Astrocyte of the cerebellum (primary cell): ENCODE measurements around the gene PPM1H.
A peak's percentile ranks its signal among the peaks of the same experiment; 100 is the strongest.

Experiments
- DNase-seq: peaks from one replicate; pipeline ENCODE4 v3.0.0-alpha.2; 2011; ENCODE audit warnings: low read depth
- H3K4me3 ChIP-seq: 2 replicates; pipeline ENCODE4 v1.5.1; 2011; ENCODE audit warnings: mild to moderate bottlenecking, low read depth, low read length, moderate library complexity
- CTCF ChIP-seq: IDR thresholded peaks from 2 replicates; pipeline ENCODE4 v1.5.1; 2012; ENCODE audit warnings: low read length, low read depth, moderate library complexity, mild to moderate bottlenecking; ENCODE audit errors: missing control alignments
- in situ Hi-C: cut with HindIII; loops from 2 replicates; pipeline ENCODE4 v1.10.0; 2017; ENCODE audit warnings: low sequenced_read_pairs

Gene PPM1H

GRCh38 chr12:62692884-62693283 lies 242.1 kb downstream of the PPM1H start:
- no peak overlapping the region for H3K4me3 ChIP-seq
- in situ Hi-C loops = no loop called here
- TF ChIP-seq CTCF = no peak
- DNase-seq = peak; percentile 83

- no peak for DNase-seq
- no peak for TF ChIP-seq CTCF
- in situ Hi-C loops = no loop called here
- H3K4me3 ChIP-seq = no peak overlapping the region
Observed at GRCh38 chr12:62691309-62691708, 243.6 kb downstream of the PPM1H start.

- no peak overlapping the region for H3K4me3 ChIP-seq
- in situ Hi-C loops = no loop called here
- no peak for DNase-seq
- TF ChIP-seq CTCF = no peak
Observed at GRCh38 chr12:62689042-62689839, 245.7 kb downstream of the PPM1H start.

- H3K4me3 ChIP-seq = no peak overlapping the region
- no peak for DNase-seq
- in situ Hi-C loops = no loop called here
Observed at GRCh38 chr12:62686938-62687337, 248.0 kb downstream of the PPM1H start.

GRCh38 chr12:62684570-62685295 lies 250.2 kb downstream of the PPM1H start:
- in situ Hi-C loops = no loop called here
- H3K4me3 ChIP-seq = no peak overlapping the region
- DNase-seq = no peak
- TF ChIP-seq CTCF = no peak

More at GRCh38 chr12:62686938-62687337, 248.0 kb downstream of the PPM1H start:
- no peak for TF ChIP-seq CTCF

- H3K4me3 ChIP-seq = no peak overlapping the region
- in situ Hi-C loops = no loop called here
- peak; percentile 96 for DNase-seq
- TF ChIP-seq CTCF = no peak
Observed at GRCh38 chr12:62683776-62684569, 251.0 kb downstream of the PPM1H start.
